ENCODE data around the gene COBL. TPM values are rescaled to one million over a fixed set of nuclear protein-coding genes. Genes with fewer than 3 reads are reported as not detected.
A peak's percentile ranks its signal among the peaks of the same experiment; 100 is the strongest.

Gene COBL
- total RNA-seq, 2 donors from 2014 or later, result 66.1 to 75.7 TPM

GRCh38 chr7:51082096-51082840 is 234.3 kb downstream of the COBL start:
- DNase-seq (no peak), ATAC-seq (no peak)
- intact Hi-C loops (cut with DNase I, micrococcal nuclease), result no loop called here

DNA sequence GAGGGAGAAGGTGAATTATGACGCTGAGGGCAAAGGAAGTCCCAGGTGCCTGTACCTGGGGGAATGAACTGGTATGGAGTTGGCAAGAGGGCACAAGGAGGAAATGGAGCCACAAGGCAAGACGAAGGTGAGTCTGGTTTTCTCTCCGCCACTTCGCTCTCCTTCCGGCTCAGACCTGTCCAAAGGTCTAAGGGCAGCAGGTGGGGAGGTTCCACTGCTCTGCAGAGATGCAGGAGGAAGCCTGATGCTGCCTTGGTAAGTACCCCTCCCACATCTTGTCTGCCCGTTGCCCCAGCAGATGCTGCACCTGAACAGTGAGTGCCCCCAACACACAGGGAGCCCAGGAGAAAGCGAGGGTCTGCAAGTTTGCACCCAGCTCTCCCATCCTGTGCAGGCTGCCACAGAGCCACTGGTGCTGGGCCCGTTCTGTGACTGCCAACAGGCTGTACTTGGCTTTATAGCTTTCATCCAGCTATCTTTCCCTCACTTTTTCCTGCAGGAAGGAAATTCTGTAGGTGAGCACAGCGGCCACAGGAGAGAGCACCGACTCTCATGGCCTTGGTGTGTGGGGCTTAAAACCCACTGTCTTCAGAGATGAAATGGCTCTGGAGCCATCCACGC is 235.2 kb downstream of the COBL start:
- DNase-seq (no peak), ATAC-seq (peak; percentile 79)
- intact Hi-C loops (cut with DNase I, micrococcal nuclease), result no loop called here

DNA sequence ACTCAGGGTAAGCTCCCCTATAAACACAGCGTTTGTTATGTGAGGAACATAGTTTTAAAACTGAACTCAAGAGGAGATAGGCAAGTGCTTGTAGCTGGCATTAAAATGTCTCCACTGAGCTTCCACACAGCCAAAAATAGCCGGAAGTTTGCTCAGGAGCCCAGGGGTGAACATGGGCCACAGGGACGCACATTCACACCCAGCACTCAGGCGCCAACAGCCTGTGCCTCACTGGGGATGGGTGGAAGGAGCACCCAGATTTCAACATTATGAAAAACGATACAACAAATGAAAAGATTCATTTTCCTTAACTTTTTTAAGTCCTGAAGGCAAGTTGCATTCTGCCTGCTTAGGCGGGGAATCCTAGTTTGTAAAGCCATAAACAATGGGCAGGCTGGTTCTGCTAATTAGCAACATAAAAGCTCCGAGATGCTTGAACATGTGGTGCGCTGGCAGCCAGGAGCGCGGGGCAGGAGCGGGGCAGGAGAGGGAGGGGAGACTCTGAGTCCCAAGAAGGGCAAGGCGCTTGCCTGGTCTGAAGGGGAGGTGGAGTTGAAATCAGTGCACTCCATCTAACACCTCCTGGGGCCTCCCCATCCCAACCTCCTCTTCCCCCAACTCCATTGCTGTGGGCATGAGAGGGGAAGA is 235.9 kb downstream of the COBL start:
- DNase-seq, result no peak
- intact Hi-C loops (cut with DNase I, micrococcal nuclease), result no loop called here
- peak; percentile 56 for ATAC-seq

GRCh38 chr7:51080216-51080615 is 236.4 kb downstream of the COBL start:
- ATAC-seq (no peak), DNase-seq (no peak)
- intact Hi-C loops (cut with DNase I, micrococcal nuclease), result no loop called here

GRCh38 chr7:51079494-51079893 is 237.1 kb downstream of the COBL start:
- DNase-seq (no peak), ATAC-seq (no peak)
- intact Hi-C loops (cut with DNase I, micrococcal nuclease), result no loop called here

GRCh38 chr7:51078653-51079052 is 238.0 kb downstream of the COBL start:
- intact Hi-C loops (cut with DNase I, micrococcal nuclease), result no loop called here
- ATAC-seq, result no peak
- DNase-seq, result no peak

GRCh38 chr7:51077987-51078370 is 238.6 kb downstream of the COBL start:
- ATAC-seq, result no peak
- intact Hi-C loops (cut with DNase I, micrococcal nuclease), result no loop called here

GRCh38 chr7:51077316-51077986 is 239.2 kb downstream of the COBL start:
- intact Hi-C loops (cut with DNase I, micrococcal nuclease), result no loop called here
- ATAC-seq (peak; percentile 78), DNase-seq (no peak)

More at GRCh38 chr7:51077987-51078370, 238.6 kb downstream of the COBL start:
- no peak for DNase-seq

DNA sequence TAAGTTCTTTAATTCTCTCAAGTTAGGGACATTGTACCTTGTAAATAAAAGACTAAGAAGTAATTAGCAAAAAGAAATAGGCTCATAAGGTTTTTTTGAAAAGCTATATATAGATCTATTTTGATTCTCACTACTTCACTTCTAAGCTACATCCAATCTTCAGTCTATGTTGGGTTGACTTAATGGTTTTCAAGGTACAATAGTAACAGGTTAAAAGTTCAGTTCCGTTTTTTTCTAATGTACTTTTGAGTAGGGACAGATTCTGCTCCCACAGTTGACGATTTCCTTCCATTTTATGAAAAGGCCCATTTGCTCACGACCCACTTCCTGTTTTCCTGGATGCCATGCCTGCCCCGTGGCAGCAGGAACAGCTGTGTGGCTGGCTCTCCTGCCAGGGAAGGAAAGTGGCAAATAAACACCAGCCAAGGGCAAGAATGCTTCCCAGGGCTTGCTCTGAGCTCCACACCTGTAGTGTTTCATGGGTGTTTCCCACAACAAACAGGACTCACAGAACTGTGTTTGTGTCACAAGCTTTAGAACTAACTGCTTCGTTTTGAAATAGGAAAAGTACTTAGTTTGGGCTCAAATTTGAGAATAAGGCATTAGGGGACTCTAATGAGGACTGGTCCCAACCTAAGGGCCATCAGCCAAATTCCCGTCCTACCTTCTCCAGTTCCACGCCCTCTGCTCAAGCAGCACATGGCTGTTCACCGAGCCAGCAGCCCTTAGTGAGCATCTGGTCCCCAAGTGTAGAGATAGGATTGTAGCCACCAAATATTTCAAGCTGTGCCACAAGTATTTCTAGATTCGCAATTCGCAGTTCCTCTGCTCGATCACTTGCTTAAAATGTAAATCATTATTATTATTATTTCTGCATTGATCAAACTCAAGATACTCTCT is 240.7 kb downstream of the COBL start:
- no peak for ATAC-seq
- no peak for DNase-seq
- intact Hi-C loops (cut with DNase I, micrococcal nuclease), result no loop called here

- ATAC-seq (no peak), DNase-seq (no peak)
- intact Hi-C loops (cut with DNase I, micrococcal nuclease), result no loop called here
Observed at GRCh38 chr7:51073171-51073570, 243.4 kb downstream of the COBL start.

GRCh38 chr7:51072281-51072680 is 244.3 kb downstream of the COBL start:
- no peak for DNase-seq
- no peak for ATAC-seq
- intact Hi-C loops (cut with DNase I, micrococcal nuclease), result no loop called here

DNA sequence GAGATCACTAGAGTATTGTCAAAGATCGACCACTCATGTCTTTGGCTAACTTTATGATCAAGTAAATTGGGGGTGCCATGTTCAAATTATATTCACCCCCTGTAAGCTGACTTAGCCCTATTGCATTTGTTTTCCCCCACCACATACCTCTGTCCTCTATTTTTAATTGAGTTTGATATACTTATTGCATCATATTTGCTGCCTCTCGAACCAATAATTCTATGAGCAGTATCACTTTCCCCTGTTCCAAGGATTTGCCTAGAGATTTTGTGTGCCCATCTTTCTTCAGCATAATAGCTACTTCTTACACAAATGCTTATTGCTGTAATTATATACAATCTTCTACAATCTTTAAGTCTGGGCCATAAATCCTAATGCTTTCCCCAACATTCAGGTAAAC is 245.2 kb downstream of the COBL start:
- DNase-seq, result no peak
- ATAC-seq, result no peak
- intact Hi-C loops (cut with DNase I, micrococcal nuclease), result no loop called here

GRCh38 chr7:51070151-51070550 is 246.5 kb downstream of the COBL start:
- DNase-seq, result no peak
- intact Hi-C loops (cut with DNase I, micrococcal nuclease), result no loop called here
- no peak for ATAC-seq

DNA sequence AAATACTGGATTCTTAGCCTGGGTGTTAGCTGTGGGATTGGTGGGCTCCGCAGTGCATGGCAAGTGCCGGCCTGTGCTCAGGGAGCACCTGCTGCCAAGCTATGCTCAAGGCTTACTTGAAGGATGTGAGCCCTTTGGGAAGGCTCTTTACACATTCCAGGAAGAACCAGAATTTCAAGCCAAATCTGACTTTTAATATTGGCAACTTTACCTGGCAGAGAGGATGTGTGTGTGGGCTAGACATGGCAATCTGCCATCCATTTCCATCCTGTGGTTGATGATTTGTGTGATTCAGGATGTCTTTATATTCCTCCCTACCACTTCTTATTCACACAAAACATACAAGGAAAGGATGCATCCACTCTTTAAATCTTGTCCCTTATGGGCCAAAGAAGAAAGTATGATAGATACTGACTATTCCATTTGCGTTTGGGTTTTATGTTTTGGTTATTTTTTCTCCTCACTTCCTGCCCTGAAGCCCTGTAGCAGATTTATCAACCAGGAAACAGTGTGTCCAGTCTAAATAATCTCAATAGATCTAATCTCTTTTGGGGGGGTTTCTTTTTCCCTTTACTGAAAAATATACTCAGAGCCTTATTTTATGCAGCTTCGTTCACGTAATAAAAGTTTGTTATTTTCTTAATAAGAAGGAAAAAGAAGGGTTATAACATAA is 247.1 kb downstream of the COBL start:
- no peak for ATAC-seq
- intact Hi-C loops (cut with DNase I, micrococcal nuclease), result loop anchor here in 1 of 2 donors (5.0 to 10.0 kb wide), 3 partner anchors 387 to 927 kb away; no protein-coding TSS in a partner anchor
- no peak for DNase-seq

DNA sequence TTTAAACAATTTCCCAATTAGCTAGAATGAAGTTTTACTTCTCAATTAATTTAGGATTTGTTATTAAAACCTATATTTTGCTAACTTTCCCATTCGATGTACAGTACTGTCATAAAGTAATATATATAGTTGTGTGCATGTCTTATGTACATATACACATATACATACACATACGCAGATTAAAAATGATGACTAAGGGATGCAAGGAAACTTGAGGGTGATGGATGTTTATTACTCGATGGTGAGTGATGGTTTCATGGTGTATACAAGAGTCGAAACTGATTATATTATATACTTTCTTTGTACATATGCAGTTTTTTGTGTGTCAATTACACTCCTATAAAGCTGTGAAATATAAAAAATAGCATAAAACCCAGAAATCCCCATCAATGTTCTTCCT is 248.2 kb downstream of the COBL start:
- ATAC-seq, result no peak
- intact Hi-C loops (cut with DNase I, micrococcal nuclease), result loop anchor here in 1 of 2 donors (5.0 to 10.0 kb wide), 3 partner anchors 386 to 926 kb away; no protein-coding TSS in a partner anchor

DNA sequence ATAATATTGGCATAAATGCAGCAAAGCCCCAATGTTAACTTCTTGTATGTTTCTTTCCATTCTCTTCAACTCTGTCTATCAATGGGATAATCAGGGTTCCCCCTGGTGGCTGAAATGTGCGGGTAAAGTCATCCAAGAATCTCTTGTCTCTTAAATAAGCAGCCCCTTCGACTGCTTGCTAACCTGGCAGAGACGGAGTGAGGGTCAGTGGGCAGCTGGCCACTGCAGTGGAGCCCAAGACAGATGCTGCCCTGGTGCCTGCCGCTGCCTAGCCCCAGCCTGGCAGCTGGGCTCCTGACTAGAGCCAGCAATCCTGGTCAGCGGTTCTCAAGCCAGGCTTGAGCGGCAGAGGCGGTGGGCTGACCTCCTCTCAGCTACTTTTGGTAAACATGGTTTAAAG is 248.9 kb downstream of the COBL start:
- peak; percentile 59 for ATAC-seq
- intact Hi-C loops (cut with DNase I, micrococcal nuclease), result loop anchor here in 1 of 2 donors (5.0 to 10.0 kb wide), 3 partner anchors 385 to 925 kb away; no protein-coding TSS in a partner anchor
- DNase-seq, result peak in 1 of 2 donors; percentile 68

More for the DNA sequence above, 248.2 kb downstream of the COBL start:
- DNase-seq, result no peak

GRCh38 chr7:51067258-51067657 is 249.4 kb downstream of the COBL start:
- ATAC-seq (no peak), DNase-seq (no peak)
- intact Hi-C loops (cut with DNase I, micrococcal nuclease), result loop anchor here in 1 of 2 donors (5.0 to 10.0 kb wide), 3 partner anchors 385 to 925 kb away; no protein-coding TSS in a partner anchor

Measured in left colon (tissue), 2 donors.